HFF-Myc (cell line): Measurements from ENCODE around the gene MUC7.
"Not testable (repeated sequence)": the region's sequence is repeated elsewhere in the genome, so short reads cannot be mapped to it uniquely, and the experiment has no call there.

ENCODE experiments used
- DNase-seq: peaks from one replicate; pipeline ENCODE4 v3.0.0-alpha.2; 2011; ENCODE audit warnings: low read depth; ENCODE audit errors: extremely low read depth
- H3K4me3 ChIP-seq: replicated peaks from 2 replicates; pipeline ENCODE4 v1.5.1; 2011; ENCODE audit warnings: low read depth, mild to moderate bottlenecking, control low read depth, low read length
- TF ChIP-seq, protein P1 (sequence below): IDR thresholded peaks from 2 replicates; pipeline ENCODE4 v1.5.1; 2012; ENCODE audit warnings: mild to moderate bottlenecking, low read depth, low read length, control low read depth; ENCODE audit errors: missing control alignments

The MUC7 gene

DNA sequence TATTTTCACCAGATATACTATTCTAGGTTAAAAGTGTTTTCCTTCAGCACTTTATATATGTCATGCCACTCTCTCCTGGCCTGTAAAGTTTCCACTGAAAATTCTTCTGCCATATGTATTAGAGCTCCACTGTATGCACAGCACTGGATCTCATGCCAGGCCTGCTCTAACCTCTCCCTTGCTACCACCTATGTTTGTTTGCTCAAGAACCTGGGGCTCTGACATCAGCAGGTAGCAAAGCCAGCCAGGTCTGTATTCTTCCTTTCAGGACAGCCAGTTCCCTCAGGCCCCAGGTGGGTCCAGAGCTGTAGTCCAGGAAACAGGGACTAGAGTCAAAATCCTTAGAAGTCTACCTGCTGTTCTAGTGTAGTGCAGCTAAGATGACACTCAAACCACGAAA lies 19.1 kb upstream of the MUC7 start:
- no peak overlapping the region for H3K4me3 ChIP-seq
- TF ChIP-seq, protein P1, sequence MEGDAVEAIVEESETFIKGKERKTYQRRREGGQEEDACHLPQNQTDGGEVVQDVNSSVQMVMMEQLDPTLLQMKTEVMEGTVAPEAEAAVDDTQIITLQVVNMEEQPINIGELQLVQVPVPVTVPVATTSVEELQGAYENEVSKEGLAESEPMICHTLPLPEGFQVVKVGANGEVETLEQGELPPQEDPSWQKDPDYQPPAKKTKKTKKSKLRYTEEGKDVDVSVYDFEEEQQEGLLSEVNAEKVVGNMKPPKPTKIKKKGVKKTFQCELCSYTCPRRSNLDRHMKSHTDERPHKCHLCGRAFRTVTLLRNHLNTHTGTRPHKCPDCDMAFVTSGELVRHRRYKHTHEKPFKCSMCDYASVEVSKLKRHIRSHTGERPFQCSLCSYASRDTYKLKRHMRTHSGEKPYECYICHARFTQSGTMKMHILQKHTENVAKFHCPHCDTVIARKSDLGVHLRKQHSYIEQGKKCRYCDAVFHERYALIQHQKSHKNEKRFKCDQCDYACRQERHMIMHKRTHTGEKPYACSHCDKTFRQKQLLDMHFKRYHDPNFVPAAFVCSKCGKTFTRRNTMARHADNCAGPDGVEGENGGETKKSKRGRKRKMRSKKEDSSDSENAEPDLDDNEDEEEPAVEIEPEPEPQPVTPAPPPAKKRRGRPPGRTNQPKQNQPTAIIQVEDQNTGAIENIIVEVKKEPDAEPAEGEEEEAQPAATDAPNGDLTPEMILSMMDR: no peak
- no peak for DNase-seq

DNA sequence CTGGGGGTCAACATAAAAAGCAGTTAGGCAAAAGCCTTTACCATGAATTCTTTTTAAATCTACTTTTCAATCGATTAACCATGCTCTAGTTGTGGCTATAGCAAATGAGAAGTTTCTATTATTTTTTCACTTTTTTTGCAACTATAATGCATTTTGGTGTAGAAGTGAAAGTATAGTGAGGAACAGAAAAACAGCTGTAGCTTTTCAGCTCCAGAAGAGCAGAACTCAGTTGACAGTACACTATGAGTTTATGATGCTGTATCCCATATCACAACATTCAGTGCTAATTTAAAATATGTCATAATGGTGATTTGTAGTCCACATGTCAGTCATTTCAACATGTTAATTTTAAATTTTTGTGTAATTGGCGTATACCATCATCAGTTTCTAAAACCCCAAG lies 8.7 kb upstream of the MUC7 start:
- TF ChIP-seq, protein P1: no peak

DNA sequence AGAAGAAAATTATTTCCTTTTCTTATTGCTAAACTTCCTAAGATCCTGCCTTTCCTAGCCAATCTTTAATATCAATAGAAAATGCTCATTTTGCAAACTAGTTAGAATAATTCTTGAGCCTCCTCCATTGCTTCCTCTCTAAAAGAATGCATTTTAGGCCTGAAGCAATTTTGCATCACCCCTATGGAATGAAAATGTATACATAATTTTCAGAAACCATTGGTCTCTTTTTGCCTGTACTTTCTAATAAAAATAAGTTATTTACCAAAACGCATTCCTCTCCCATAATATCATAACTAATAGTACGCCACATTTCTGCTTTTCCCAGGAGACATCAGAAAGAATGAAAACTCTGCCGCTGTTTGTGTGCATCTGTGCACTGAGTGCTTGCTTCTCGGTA lies 1.7 kb downstream of the MUC7 start:
- TF ChIP-seq, protein P1: no peak
- H3K4me3 ChIP-seq: no peak overlapping the region
- DNase-seq: no peak

More for the DNA sequence above, 8.7 kb upstream of the MUC7 start:
- DNase-seq: no peak
- no peak overlapping the region for H3K4me3 ChIP-seq

DNA sequence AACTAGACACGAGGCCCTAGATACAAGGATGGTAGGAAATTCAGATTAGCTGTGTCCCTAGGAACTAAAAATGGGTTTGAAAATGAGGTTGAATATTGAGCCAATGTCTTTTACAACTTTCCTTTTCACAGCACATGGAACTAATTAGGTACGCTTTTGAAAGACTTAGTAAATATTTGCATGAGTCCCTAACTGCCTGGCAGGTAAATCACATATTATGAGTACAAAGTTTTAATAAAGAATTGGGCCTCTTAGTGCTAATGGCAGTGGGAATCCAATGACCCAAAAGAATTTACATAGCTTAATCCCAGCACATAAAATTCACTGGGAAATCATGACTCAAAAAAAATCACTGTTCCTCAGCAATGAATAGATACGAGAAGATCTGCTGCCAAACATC lies 16.8 kb downstream of the MUC7 start:
- TF ChIP-seq, protein P1: no peak
- no peak overlapping the region for H3K4me3 ChIP-seq
- DNase-seq: no peak

DNA sequence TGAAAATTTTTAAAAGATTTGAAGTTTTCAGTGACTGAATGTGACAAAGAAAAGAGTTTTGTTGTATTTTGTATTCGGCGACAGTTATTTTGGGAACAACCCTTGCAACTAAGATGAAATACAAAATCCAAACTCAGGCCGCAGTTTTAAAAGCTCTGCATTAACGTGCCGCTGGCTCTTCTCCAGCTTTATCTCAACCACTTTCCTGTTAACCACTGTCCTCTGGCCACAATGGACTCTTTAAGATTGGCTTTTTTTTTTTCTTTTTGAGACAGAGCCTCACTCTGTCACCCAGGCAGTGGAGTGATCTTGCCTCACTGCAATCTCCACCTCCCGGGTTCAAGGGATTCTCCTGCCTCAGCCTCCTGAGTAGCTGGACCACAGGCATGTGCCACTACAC lies 24.2 kb downstream of the MUC7 start:
- no peak for DNase-seq
- no peak overlapping the region for H3K4me3 ChIP-seq
- TF ChIP-seq, protein P1: no peak

DNA sequence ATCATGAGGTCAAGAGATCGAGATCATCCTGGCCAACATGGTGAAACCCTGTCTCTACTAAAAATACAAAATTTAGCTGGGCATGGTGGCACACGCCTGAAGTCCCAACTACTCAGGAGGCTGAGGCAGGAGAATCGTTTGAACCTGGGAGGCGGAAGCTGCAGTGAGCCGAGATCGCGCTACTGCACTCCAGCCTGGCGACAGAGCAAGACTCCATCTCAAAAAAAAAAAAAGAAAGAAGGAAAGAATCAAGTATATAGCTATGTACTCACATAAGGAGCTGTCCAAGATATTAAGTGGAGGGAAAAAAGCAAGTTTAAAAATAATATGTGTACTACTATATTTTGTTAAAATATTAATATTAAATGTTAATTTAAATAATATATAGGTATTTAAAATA lies 29.8 kb downstream of the MUC7 start:
- H3K4me3 ChIP-seq, DNase-seq: not testable (repeated sequence)

DNA sequence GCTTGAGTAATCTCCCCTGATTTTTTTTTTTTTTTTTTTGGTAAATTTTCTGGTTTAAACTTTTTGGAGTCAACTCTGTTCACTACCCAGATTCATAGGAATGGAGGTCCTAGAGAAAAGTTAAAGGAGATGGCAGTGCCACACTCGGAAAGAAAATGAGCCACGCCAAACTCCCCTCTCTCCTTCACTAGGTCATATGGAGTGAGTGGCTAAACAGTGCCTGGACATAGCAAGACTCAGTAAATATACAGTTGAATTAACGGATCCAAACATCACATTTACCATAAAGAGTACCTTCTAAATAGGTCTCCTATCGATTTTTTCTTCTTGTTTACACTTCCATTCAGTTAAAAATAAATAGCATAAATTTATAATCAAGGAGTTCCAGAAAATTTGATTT lies 32.7 kb downstream of the MUC7 start:
- DNase-seq: no peak
- TF ChIP-seq, protein P1: no peak
- no peak overlapping the region for H3K4me3 ChIP-seq
